Measurements from ENCODE around the gene RIMS4.

RIMS4 gene

GRCh38 chr20:44810391-44811149 lies at the start of gene RIMS4:
Gene RIMS4, minus strand, starts transcription at chr20:44810546. Its CDS starts 275 bp downstream, at chr20:44810271.
- DNase-seq (ENCODE audit: low read depth) = no peak

GRCh38 chr20:44858606-44859360 lies 48.4 kb upstream of the RIMS4 start:
- no peak for DNase-seq (ENCODE audit: low read depth)

- DNase-seq (ENCODE audit: low read depth) = no peak
Observed at GRCh38 chr20:44856856-44857448, 46.6 kb upstream of the RIMS4 start.

GRCh38 chr20:44856442-44856841 lies 46.1 kb upstream of the RIMS4 start:
- no peak for DNase-seq (ENCODE audit: low read depth)

- no peak for DNase-seq (ENCODE audit: low read depth)
Observed at GRCh38 chr20:44851545-44851944, 41.2 kb upstream of the RIMS4 start.

- no peak for DNase-seq (ENCODE audit: low read depth)
Observed at GRCh38 chr20:44850837-44851236, 40.5 kb upstream of the RIMS4 start.

GRCh38 chr20:44850272-44850671 lies 39.9 kb upstream of the RIMS4 start:
- no peak for DNase-seq (ENCODE audit: low read depth)

GRCh38 chr20:44849703-44850102 lies 39.4 kb upstream of the RIMS4 start:
- DNase-seq (ENCODE audit: low read depth) = no peak

GRCh38 chr20:44848254-44849015 lies 38.1 kb upstream of the RIMS4 start:
- DNase-seq (ENCODE audit: low read depth) = no peak

GRCh38 chr20:44843876-44844275 lies 33.5 kb upstream of the RIMS4 start:
- no peak for DNase-seq (ENCODE audit: low read depth)

GRCh38 chr20:44841955-44842354 lies 31.6 kb upstream of the RIMS4 start:
- DNase-seq (ENCODE audit: low read depth) = no peak

GRCh38 chr20:44840826-44841225 lies 30.5 kb upstream of the RIMS4 start:
- DNase-seq (ENCODE audit: low read depth) = no peak

- DNase-seq (ENCODE audit: low read depth) = no peak
Observed at GRCh38 chr20:44839481-44839880, 29.1 kb upstream of the RIMS4 start.

GRCh38 chr20:44838521-44838920 lies 28.2 kb upstream of the RIMS4 start:
- no peak for DNase-seq (ENCODE audit: low read depth)

GRCh38 chr20:44837946-44838345 lies 27.6 kb upstream of the RIMS4 start:
- DNase-seq (ENCODE audit: low read depth) = no peak

- no peak for DNase-seq (ENCODE audit: low read depth)
Observed at GRCh38 chr20:44836601-44837120, 26.3 kb upstream of the RIMS4 start.

- DNase-seq (ENCODE audit: low read depth) = no peak
Observed at GRCh38 chr20:44835661-44836221, 25.4 kb upstream of the RIMS4 start.

GRCh38 chr20:44835116-44835515 lies 24.8 kb upstream of the RIMS4 start:
- no peak for DNase-seq (ENCODE audit: low read depth)

- no peak for DNase-seq (ENCODE audit: low read depth)
Observed at GRCh38 chr20:44834693-44835092, 24.3 kb upstream of the RIMS4 start.

GRCh38 chr20:44833437-44833836 lies 23.1 kb upstream of the RIMS4 start:
- no peak for DNase-seq (ENCODE audit: low read depth)

- no peak for DNase-seq (ENCODE audit: low read depth)
Observed at GRCh38 chr20:44832724-44833123, 22.4 kb upstream of the RIMS4 start.

- DNase-seq (ENCODE audit: low read depth) = no peak
Observed at GRCh38 chr20:44830995-44831394, 20.6 kb upstream of the RIMS4 start.
